H1 (cell line): ENCODE measurements around the gene GSAP.

Experiments used
- BACH1 ChIP-seq: IDR thresholded peaks from 2 replicates; pipeline ENCODE4 v1.6.1; 2012; ENCODE audit warnings: low read length, improper control_type of control experiment
- CTCF ChIP-seq, 3 experiments: IDR thresholded peaks; 1 replicate in 2 of 3; 2 replicates in 1 of 3; pipeline versions ENCODE4 v1.5.1 to v1.6.1; 2011; ENCODE audit warnings: low read length in 3 of 3, mild to moderate bottlenecking in 3 of 3, inconsistent platforms in 2 of 3, low read depth in 1 of 3, moderate library complexity in 1 of 3; ENCODE audit not compliant: insufficient read depth in 1 of 3; ENCODE audit errors: control extremely low read depth in 1 of 3
- GTF2F1 ChIP-seq: IDR thresholded peaks from 2 replicates; pipeline ENCODE4 v1.6.1; 2012; ENCODE audit warnings: low read depth, low read length, improper control_type of control experiment, borderline replicate concordance
- POLR2A ChIP-seq, 2 experiments: IDR thresholded peaks; 1 replicate in 1 of 2; 2 replicates in 1 of 2; pipeline ENCODE4 v1.6.1; 2011; ENCODE audit warnings: low read depth in 2 of 2, low read length in 2 of 2, mild to moderate bottlenecking in 2 of 2; ENCODE audit errors: control extremely low read depth in 1 of 2
- RNF2 ChIP-seq: fragments of 200-900, 300-1000 bp; sonication (generic); IDR thresholded peaks from 2 replicates; pipeline ENCODE4 v1.7.1; 2016; ENCODE audit warnings: borderline replicate concordance, low read depth, mild to moderate bottlenecking, antibody characterized with exemption, low read length; ENCODE audit not compliant: poor library complexity, severe bottlenecking; ENCODE audit errors: missing control alignments
- SUZ12 ChIP-seq: fragments of 200-600 bp; sonication (generic); IDR thresholded peaks from 2 replicates; pipeline ENCODE4 v1.6.1; 2012; ENCODE audit warnings: mild to moderate bottlenecking, inconsistent platforms, low read length, moderate library complexity, mixed read lengths
- ZNF274 ChIP-seq: IDR thresholded peaks from 2 replicates; pipeline ENCODE4 v1.7.0; 2012; ENCODE audit warnings: low read length, borderline replicate concordance; ENCODE audit errors: extremely low read depth

- no peak for TF ChIP-seq SUZ12
- TF ChIP-seq CTCF (IDR thresholded peaks at IDR 0.05; ENCODE audit: control extremely low read depth in 1 of 3, insufficient read depth in 1 of 3, low read depth in 1 of 3, low read length in 3 of 3) = no peak
- TF ChIP-seq RNF2 = no peak
- no peak for TF ChIP-seq POLR2A (IDR thresholded peaks at IDR 0.05; ENCODE audit: control extremely low read depth in 1 of 2, low read depth in 2 of 2, low read length in 2 of 2)
- no peak for TF ChIP-seq GTF2F1
- no peak for TF ChIP-seq BACH1
- TF ChIP-seq ZNF274 = no peak
These were observed 78.6 kb downstream of the GSAP start for GRCh38 chr7:77337456-77337990.
